IPS-15b (cell line): ENCODE data around the gene MORN4.
A peak's percentile ranks its signal among the peaks of the same experiment; 100 is the strongest.
"Not testable (repeated sequence)": the region's sequence is repeated elsewhere in the genome, so short reads cannot be mapped to it uniquely, and the experiment has no call there.

Experiments
- H3K27me3 ChIP-seq: one replicate; pipeline ENCODE4 v1.6.1; 2013; ENCODE audit warnings: low read length; ENCODE audit not compliant: control insufficient read depth, insufficient read depth
- H3K36me3 ChIP-seq: one replicate; pipeline ENCODE4 v1.6.1; 2013; ENCODE audit warnings: low read length; ENCODE audit not compliant: control insufficient read depth, insufficient read depth
- H3K4me1 ChIP-seq: one replicate; pipeline ENCODE4 v1.6.1; 2013; ENCODE audit warnings: mild to moderate bottlenecking, low read length; ENCODE audit not compliant: control insufficient read depth, insufficient read depth
- H3K4me3 ChIP-seq: one replicate; pipeline ENCODE4 v1.5.1; 2013; ENCODE audit warnings: low read depth, low read length
- H3K9ac ChIP-seq: one replicate; pipeline ENCODE4 v1.6.1; 2013; ENCODE audit warnings: low read depth, mild to moderate bottlenecking, low read length
- H3K9me3 ChIP-seq: one replicate; pipeline ENCODE4 v1.6.1; 2013; ENCODE audit warnings: mild to moderate bottlenecking, low read length; ENCODE audit not compliant: control insufficient read depth, insufficient read depth

MORN4 gene

DNA sequence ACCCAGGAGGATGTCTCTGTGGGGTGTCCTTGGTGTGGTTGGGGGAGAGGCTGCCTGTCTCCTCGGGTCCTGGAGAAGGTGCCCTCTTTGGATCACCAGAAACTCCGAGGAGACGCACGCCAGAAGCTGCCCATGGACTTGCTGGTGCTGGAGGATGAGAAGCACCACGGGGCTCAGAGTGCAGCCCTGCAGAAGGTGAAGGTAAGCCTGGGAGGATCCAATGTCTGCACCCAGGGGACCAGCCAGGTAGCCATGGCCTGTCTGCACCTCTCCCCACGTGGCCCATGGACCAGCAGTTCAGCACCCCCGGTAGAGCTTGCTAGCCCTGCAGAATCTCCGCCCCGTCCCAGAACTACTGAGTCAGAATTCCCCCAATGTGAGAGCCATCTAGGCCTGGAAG is 55.6 kb downstream of the MORN4 start:
- Histone ChIP-seq H3K4me3 (no peak overlapping the region), H3K9me3 (no peaks in the 10 kb centered on the region), H3K27me3 (no peaks in the 10 kb centered on the region), H3K9ac (no peak overlapping the region), H3K36me3 (no peaks in the 10 kb centered on the region), H3K4me1 (no peaks in the 10 kb centered on the region)

DNA sequence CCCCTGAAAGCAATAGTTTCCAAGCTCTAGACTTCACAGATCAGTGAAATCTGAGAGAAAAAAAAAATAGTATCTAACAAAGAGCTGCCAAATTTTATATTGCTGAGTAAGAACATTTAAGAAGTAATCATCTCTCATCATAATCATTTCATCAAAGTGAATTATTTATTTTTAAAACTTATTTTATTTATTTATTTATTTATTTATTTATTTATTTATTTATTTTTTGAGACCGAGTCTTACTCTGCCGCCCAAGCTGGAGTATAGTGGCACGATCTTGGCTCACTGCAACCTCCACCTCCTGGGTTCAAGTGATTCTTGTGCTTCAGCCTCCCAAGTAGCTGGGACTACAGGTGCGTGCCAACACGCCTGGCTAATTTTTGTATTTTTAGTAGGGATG is 56.8 kb downstream of the MORN4 start:
- H3K36me3 ChIP-seq, H3K27me3 ChIP-seq, H3K4me3 ChIP-seq, H3K9ac ChIP-seq, H3K4me1 ChIP-seq, H3K9me3 ChIP-seq: not testable (repeated sequence)

DNA sequence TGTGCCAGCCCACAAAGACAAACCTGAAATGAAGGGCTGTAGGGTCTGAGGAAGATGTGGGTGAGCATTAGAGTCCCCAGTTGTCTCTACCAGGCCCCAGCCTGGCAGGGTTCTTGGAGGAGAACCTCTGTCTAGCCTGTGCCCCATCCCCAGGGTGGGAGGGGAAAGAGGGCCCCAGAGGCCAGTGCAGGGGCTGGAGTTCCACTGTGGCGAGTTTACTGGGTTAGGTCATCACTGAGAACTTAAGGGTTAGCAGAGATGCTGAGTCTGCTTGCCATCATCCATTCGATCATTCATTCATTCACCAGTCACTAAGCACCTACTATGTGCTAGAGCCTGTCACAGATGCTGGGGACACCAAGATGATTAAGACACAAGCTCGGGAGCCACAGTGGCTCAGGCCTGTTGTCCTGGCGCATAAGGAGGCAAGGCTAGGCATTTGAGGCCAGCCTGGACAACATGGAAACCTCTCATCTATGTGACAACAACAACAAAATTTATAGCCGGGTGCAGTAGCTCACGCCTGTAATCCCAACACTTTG is 58.1 kb downstream of the MORN4 start:
- Histone ChIP-seq H3K9ac (no peak overlapping the region), H3K27me3 (no peaks in the 10 kb centered on the region), H3K4me1 (no peaks in the 10 kb centered on the region), H3K4me3 (no peak overlapping the region), H3K36me3 (peaks cover 1% of the 10 kb centered on the region), H3K9me3 (no peaks in the 10 kb centered on the region)

DNA sequence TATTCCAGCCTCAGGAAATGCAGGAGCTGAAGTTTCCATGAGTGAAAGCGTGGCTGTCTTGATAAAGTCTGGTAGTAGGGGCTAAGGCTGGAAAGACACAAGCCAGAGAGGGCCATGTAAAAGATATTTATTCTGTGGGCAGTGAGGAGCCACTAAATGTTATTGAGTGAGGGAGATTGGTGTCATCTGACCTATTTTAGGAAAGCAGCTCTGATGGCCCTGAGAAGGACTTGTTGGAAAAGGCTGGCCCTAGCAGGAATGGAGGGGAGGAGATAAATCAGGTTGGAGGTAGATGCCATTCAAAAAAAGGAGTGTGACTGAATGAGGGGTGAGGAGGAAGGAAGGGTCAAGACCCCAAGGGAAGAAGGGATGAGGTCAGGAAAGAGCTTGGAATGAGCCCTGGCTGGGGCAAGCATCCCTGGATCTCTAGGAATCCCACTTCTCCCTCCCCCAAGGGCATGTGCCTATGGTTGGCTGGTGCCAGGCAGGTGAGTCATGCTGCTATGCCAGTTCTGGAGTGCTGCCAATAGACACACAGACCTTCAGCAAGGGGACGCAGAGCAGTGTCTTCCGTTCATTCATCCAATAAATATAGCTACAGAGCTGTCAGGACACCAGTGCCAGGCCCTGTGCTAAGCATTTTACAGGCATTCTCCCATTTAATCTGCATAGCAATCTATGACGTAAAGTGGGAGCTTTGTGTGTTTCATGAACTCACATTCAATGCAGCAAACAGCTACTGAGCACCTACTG is 58.8 kb downstream of the MORN4 start:
- Histone ChIP-seq H3K4me3 (no peak overlapping the region), H3K9ac (no peak overlapping the region), H3K4me1 (no peaks in the 10 kb centered on the region), H3K36me3 (peaks cover 4% of the 10 kb centered on the region), H3K27me3 (no peaks in the 10 kb centered on the region), H3K9me3 (no peaks in the 10 kb centered on the region)

DNA sequence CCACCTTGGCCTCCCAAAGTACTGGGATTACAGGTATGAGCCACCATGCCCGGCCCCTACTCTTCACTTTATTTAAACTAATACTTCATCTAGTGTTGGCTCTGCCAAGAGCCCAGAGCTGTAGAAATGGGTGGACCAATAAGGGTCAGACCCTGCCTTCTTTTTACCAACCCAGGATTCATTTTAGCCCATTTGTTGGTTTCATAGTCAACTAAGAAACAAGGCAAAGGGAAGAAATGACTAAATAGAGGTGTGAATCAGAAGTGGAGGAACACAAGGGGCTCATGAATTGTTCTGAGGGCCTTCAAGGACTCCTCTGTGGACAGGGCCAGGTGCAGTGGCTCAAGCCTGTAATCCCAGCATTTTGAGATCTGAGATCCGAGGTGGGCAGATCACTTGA is 59.6 kb downstream of the MORN4 start:
- Histone ChIP-seq H3K9ac (no peak overlapping the region), H3K4me1 (no peaks in the 10 kb centered on the region)

DNA sequence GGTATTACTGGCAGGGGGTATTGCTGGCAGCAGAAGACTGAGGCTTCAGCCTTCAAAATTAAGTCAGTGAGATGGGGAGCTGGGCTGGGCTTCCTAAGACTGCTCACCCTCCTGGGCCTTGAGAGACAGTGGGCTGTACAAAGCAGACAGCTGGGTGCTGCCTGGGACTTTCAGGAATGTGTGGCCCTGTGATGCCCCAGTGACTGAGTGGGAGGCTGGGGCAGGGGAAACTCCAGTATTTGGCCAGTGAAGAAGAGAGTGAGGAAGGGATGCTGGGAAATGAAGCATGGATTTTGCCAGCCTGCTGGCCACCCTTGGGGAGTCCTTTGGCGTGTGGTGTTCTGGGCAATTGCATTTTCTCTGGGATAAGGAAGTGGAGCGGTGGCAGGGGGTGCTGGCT is 60.3 kb downstream of the MORN4 start:
- H3K9me3 ChIP-seq: no peaks in the 10 kb centered on the region
- H3K9ac ChIP-seq: no peak overlapping the region
- H3K27me3 ChIP-seq: no peaks in the 10 kb centered on the region
- no peak overlapping the region for H3K4me3 ChIP-seq
- peaks cover 4% of the 10 kb centered on the region for H3K36me3 ChIP-seq
- no peaks in the 10 kb centered on the region for H3K4me1 ChIP-seq

More for the DNA sequence above, 59.6 kb downstream of the MORN4 start:
- Histone ChIP-seq H3K4me3 (no peak overlapping the region), H3K9me3 (no peaks in the 10 kb centered on the region), H3K36me3 (peaks cover 4% of the 10 kb centered on the region), H3K27me3 (no peaks in the 10 kb centered on the region)

DNA sequence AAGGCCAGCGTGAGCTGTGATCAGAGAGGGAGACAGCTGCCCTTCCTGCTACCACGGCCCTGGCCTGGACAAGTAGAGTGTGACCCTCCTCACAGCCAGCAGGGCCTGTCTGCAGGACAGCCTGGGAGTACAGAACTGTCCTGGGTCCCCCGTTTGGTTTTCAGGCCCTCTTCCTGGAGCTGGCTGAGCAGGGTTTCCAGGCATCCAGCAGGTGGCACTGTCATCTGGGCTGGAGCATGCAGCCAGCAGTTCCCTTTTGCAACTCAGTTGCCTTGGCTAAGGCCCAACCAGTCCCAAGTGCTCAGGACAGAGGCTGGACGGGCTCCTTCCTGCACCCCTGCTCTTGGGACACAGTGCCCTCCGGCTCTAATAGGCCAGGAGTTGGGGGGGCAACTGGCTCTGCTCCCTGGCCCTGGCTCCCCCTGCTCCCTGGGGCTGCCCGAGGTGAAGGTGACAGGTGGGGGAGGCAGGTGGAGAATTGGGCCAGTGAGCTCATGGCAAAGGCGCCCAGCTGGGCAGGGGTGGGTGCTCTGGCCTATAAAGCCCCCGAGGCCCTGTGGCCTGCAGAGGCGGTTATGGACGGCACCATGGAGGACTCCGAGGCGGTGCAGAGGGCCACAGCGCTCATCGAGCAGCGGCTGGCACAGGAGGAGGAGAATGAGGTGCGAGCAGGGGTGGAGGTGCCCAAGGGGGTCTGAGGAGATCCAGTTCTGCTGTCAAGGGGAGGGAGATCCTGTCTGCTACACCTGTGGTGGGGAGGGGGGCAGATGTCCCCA is 60.9 kb downstream of the MORN4 start, which contains the start of gene ANKRD2:
Gene ANKRD2 (plus strand): TSS at position 566 of the 776 bp plus-strand sequence. CDS start 10 bp downstream, at position 576.
- no peak within 1 kb of the TSS for H3K4me3 ChIP-seq
- H3K4me1 ChIP-seq: no peaks in the 10 kb centered on the region
- H3K27me3 ChIP-seq: no peaks in the 10 kb centered on the region
- H3K9ac ChIP-seq: peak within 1 kb of the TSS; percentile 60
- H3K36me3 ChIP-seq: peaks cover 4% of the 10 kb centered on the region
- H3K9me3 ChIP-seq: no peaks in the 10 kb centered on the region

DNA sequence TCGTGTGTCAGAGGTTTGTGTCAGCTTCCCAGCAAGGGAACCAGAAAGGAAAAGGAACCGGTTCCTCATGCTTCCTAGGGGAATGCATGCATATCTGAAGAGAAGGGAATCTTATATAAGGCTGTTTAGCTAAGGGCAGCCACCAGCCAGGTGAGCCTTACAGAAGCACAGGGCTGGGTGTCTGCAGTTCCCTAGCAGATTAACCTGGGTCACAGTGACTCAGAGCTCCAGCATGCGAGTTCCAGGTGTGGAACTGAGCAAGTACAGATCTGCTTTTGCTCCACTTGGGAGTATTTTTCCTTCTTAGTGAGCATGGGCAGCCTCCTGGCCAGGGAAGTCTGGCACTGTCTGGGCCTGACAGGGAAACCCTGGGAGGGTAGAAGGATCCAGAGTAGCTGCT is 61.7 kb downstream of the MORN4 start:
- Histone ChIP-seq H3K36me3 (peaks cover 4% of the 10 kb centered on the region), H3K9ac (peak overlapping the region; percentile 60), H3K4me1 (no peaks in the 10 kb centered on the region), H3K4me3 (no peak overlapping the region), H3K9me3 (no peaks in the 10 kb centered on the region), H3K27me3 (no peaks in the 10 kb centered on the region)

DNA sequence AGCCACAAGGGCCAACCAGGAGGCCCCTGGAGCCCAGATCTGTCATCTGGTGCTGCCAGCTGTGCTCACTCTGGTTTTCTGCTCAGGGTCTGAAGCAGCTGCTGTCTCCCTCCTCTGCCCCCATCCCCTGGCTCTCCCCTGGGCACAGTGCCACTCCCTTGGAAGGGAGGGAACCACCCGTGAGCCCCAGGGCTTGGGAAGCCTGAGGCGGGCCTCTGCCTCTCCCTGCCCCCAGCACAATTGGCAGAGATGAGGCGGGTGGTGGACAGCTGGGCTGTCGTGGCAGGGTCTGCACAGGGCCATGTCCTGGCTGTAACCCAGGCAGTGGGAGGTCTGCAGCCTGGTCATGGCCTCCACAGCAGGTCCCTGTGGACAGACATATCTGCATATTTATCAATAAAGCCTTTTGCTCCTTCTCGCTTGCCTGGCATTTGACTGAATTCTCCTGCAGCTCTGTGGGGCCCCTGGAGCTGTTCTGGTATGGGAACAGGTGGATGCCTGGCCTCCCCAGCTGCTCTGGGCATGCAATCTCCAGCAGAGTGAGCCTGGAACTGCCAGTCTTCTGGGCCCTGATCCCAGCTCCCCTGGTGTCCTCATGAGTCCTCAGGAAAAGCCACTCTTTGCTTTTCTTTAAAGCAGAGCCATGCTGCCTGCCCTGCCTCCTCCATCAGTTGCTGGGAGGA is 62.4 kb downstream of the MORN4 start:
- Histone ChIP-seq H3K36me3 (peaks cover 4% of the 10 kb centered on the region), H3K9ac (no peak overlapping the region), H3K27me3 (no peaks in the 10 kb centered on the region), H3K4me3 (no peak overlapping the region), H3K9me3 (no peaks in the 10 kb centered on the region), H3K4me1 (no peaks in the 10 kb centered on the region)

DNA sequence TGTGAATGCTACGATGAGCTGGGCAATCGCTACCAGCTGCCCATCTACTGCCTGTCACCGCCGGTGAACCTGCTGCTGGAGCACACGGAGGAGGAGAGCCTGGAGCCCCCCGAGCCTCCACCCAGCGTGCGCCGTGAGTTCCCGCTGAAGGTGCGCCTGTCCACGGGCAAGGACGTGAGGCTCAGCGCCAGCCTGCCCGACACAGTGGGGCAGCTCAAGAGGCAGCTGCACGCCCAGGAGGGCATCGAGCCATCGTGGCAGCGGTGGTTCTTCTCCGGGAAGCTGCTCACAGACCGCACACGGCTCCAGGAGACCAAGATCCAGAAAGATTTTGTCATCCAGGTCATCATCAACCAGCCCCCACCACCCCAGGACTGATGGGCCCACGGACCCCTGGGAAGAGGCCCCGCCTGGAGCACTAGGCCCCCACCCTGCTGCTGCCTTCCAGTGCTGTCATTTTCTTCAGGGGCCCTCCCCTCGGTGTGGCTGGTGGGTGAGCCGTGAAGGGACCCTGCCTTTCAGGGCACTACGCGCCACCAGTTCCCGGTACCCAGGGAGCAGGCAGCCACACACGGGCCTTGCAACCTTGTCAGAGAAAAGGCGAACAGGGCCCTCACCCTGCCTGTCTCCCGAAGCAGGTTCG is 63.0 kb downstream of the MORN4 start:
- Histone ChIP-seq H3K4me3 (no peak overlapping the region), H3K9ac (no peak overlapping the region), H3K4me1 (no peaks in the 10 kb centered on the region), H3K9me3 (no peaks in the 10 kb centered on the region), H3K27me3 (no peaks in the 10 kb centered on the region), H3K36me3 (peaks cover 4% of the 10 kb centered on the region)

DNA sequence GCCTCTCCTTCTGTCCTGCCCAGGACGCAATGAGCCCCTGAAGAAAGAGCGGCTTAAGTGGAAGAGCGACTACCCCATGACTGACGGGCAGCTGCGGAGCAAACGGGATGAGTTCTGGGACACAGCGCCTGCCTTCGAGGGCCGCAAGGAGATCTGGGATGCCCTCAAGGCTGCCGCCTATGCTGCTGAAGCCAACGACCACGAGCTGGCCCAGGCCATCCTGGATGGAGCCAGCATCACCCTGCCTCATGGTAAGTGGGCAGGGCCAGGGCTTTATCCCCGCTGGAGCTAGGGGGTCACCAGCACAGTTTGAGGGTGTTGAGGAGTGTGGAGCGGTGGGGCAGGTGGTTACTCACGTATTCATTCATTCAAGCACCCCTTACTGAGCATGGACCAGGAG is 65.4 kb downstream of the MORN4 start:
- Histone ChIP-seq H3K9ac (no peak overlapping the region), H3K4me1 (no peaks in the 10 kb centered on the region), H3K4me3 (no peak overlapping the region), H3K9me3 (no peaks in the 10 kb centered on the region), H3K36me3 (peaks cover 4% of the 10 kb centered on the region), H3K27me3 (no peaks in the 10 kb centered on the region)
